ENCODE measurements around the gene ZNF442.
"Not testable (repeated sequence)": the region's sequence is repeated elsewhere in the genome, so short reads cannot be mapped to it uniquely, and the experiment has no call there.

Gene ZNF442

GRCh38 chr19:12325690-12326089, 39.8 kb downstream of the ZNF442 start:
- no peak for DNase-seq

- DNase-seq, result no peak
Measured at GRCh38 chr19:12318782-12319413, 46.6 kb downstream of the ZNF442 start.

- DNase-seq, result no peak
Measured at GRCh38 chr19:12314553-12314952, 50.9 kb downstream of the ZNF442 start.

- DNase-seq, result not testable (repeated sequence)
Measured at GRCh38 chr19:12308891-12309290, 56.6 kb downstream of the ZNF442 start.

All from activated naive CD4-positive, alpha-beta T cell treated with Interleukin-2 at 50 U/mL for 16 hours (primary cell).